GM23338 (cell line): ENCODE data around the gene RILP. TPM values are rescaled to one million over a fixed set of nuclear protein-coding genes. Genes with fewer than 3 reads are reported as not detected.

Experiments
- ATAC-seq: fragments of 200-7000 bp; cut with Tn5 transposase; 3 replicates; pipeline ENCODE4 v1.9.1; 2020
- DNase-seq: peaks from one replicate; pipeline ENCODE4 v3.0.0-alpha.2; 2015; ENCODE audit warnings: low spot score
- H2AFZ ChIP-seq: fragments of 200-600 bp; sonication (generic); 2 replicates; pipeline ENCODE4 v1.8.0; 2016; ENCODE audit warnings: antibody characterized with exemption, mild to moderate bottlenecking, moderate library complexity
- H3F3A ChIP-seq: fragments of 200-600 bp; sonication (generic); replicated peaks from 2 replicates; pipeline ENCODE4 v1.8.0; 2017; ENCODE audit warnings: antibody characterized with exemption, mixed run types, low read depth
- H3K27ac ChIP-seq: fragments of 200-600 bp; sonication (generic); 2 replicates; pipeline ENCODE4 v1.6.1; 2016; ENCODE audit warnings: low read depth
- H3K27me3 ChIP-seq: fragments of 200-600 bp; sonication (generic); 2 replicates; pipeline ENCODE4 v1.8.0; 2016; ENCODE audit warnings: mild to moderate bottlenecking, mixed run types, moderate library complexity; ENCODE audit not compliant: insufficient read depth
- H3K36me3 ChIP-seq: fragments of 200-600 bp; sonication (generic); 2 replicates; pipeline ENCODE4 v1.8.0; 2016; ENCODE audit warnings: mild to moderate bottlenecking; ENCODE audit not compliant: insufficient read depth
- H3K4me1 ChIP-seq: fragments of 200-600 bp; sonication (generic); 2 replicates; pipeline ENCODE4 v1.8.0; 2016; ENCODE audit warnings: mild to moderate bottlenecking, moderate library complexity; ENCODE audit not compliant: insufficient read depth
- H3K4me2 ChIP-seq: fragments of 200-600 bp; sonication (generic); 2 replicates; pipeline ENCODE4 v1.7.1; 2017; ENCODE audit warnings: mixed run types
- H3K4me3 ChIP-seq: fragments of 200-600 bp; sonication (generic); 2 replicates; pipeline ENCODE4 v1.6.1; 2016; ENCODE audit warnings: mixed run types
- H3K79me2 ChIP-seq: fragments of 200-600 bp; sonication (generic); replicated peaks from 2 replicates; pipeline ENCODE4 v1.8.0; 2017; ENCODE audit warnings: mild to moderate bottlenecking; ENCODE audit not compliant: insufficient read depth
- H3K9me2 ChIP-seq: fragments of 200-600 bp; sonication (generic); 2 replicates; pipeline ENCODE4 v1.8.0; 2017; ENCODE audit not compliant: insufficient read depth
- H4K20me1 ChIP-seq: fragments of 200-600 bp; sonication (generic); replicated peaks from 2 replicates; pipeline ENCODE4 v1.8.0; 2017; ENCODE audit warnings: mild to moderate bottlenecking; ENCODE audit not compliant: insufficient read depth
- H3K27ac Mint-ChIP-seq: 2 replicates; pipeline ENCODE4 v1.8.0; 2020; ENCODE audit warnings: inconsistent platforms, mild to moderate bottlenecking, moderate library complexity, mixed read lengths
- H3K27me3 Mint-ChIP-seq: 3 replicates; pipeline ENCODE4 v1.8.0; 2022; ENCODE audit warnings: low read depth, mild to moderate bottlenecking, moderate library complexity, mixed read lengths, inconsistent platforms; ENCODE audit not compliant: insufficient read depth, poor library complexity
- H3K36me3 Mint-ChIP-seq: 3 replicates; pipeline ENCODE4 v1.8.0; 2021; ENCODE audit warnings: low read depth, mild to moderate bottlenecking, inconsistent platforms, moderate library complexity, mixed read lengths
- H3K4me1 Mint-ChIP-seq: 3 replicates; pipeline ENCODE4 v1.8.0; 2020; ENCODE audit warnings: mild to moderate bottlenecking, inconsistent platforms, mixed read lengths
- H3K4me3 Mint-ChIP-seq: 3 replicates; pipeline ENCODE4 v1.8.0; 2021; ENCODE audit warnings: moderate library complexity, mild to moderate bottlenecking, inconsistent platforms, mixed read lengths
- H3K9me3 Mint-ChIP-seq: 3 replicates; pipeline ENCODE4 v1.8.0; 2020; ENCODE audit warnings: moderate library complexity, mild to moderate bottlenecking, inconsistent platforms, mixed read lengths
- CREB1 ChIP-seq: fragments of 250-450 bp; sonication (Bioruptor Pico); IDR thresholded peaks from 2 replicates; pipeline ENCODE4 v1.5.0; 2020; ENCODE audit warnings: low read depth, mild to moderate bottlenecking, moderate library complexity
- EZH2 ChIP-seq: fragments of 200-600 bp; sonication (generic); IDR thresholded peaks from one replicate; pipeline ENCODE4 v1.8.0; 2017; ENCODE audit warnings: antibody characterized with exemption, mild to moderate bottlenecking, low read depth; ENCODE audit not compliant: unreplicated experiment
- EZH2phosphoT487 ChIP-seq: fragments of 200-600 bp; sonication (generic); IDR thresholded peaks from one replicate; pipeline ENCODE4 v1.8.1; 2018; ENCODE audit warnings: antibody characterized with exemption; ENCODE audit not compliant: unreplicated experiment
- JUNB ChIP-seq: IDR thresholded peaks from one replicate; pipeline ENCODE4 v1.6.1; 2016; ENCODE audit warnings: antibody characterized with exemption; ENCODE audit not compliant: unreplicated experiment
- POLR2AphosphoS5 ChIP-seq: IDR thresholded peaks from 2 replicates; pipeline ENCODE4 v1.6.1; 2016; ENCODE audit warnings: antibody characterized with exemption, low read depth
- STAT1 ChIP-seq: IDR thresholded peaks from one replicate; pipeline ENCODE4 v1.6.1; 2016; ENCODE audit warnings: antibody characterized with exemption; ENCODE audit not compliant: unreplicated experiment
- ZNF114 ChIP-seq: fragments of 250-450 bp; sonication (Bioruptor Pico); IDR thresholded peaks from 2 replicates; pipeline ENCODE4 v1.5.0; 2020; ENCODE audit warnings: mild to moderate bottlenecking, moderate library complexity
- ZNF331 ChIP-seq: fragments of 250-450 bp; sonication (Bioruptor Pico); IDR thresholded peaks from 2 replicates; pipeline ENCODE4 v1.5.0; 2020; ENCODE audit warnings: low read depth, mild to moderate bottlenecking, moderate library complexity
- polyA plus RNA-seq: library from polyadenylated mRNA; unstranded; fragments of >200 nt; fragmentation: Nextera tagmentation; extraction: Ambion mirVana; gene quantifications from 2 replicates; pipeline ENCODE4 v1.2.1, GENCODE V29; 2016
- total RNA-seq: library from RNA; depleted of rRNA; stranded (reverse); fragments of >200 nt; shearing (Covaris generic); gene quantifications from 2 replicates; pipeline ENCODE4 v1.2.3, GENCODE V29; 2014
- TF ChIP-seq, protein P1 (sequence below): IDR thresholded peaks from 2 replicates; pipeline ENCODE4 v1.6.1; 2016; ENCODE audit warnings: antibody characterized with exemption
- TF ChIP-seq, protein P2 (sequence below), 2 experiments: fragments of 200-600 bp in 1 of 2; sonication (generic) in 1 of 2; conservative IDR thresholded peaks; 2 replicates each; pipeline versions ENCODE4 v1.5.1 to v1.6.1; 2016 to 2017; ENCODE audit warnings: antibody characterized with exemption in 2 of 2, low read depth in 2 of 2, mild to moderate bottlenecking in 2 of 2, moderate library complexity in 1 of 2

The RILP gene
- total and polyA plus RNA-seq, 2 experiments from 2014 or later, result 9.2 to 10.8 TPM

DNA sequence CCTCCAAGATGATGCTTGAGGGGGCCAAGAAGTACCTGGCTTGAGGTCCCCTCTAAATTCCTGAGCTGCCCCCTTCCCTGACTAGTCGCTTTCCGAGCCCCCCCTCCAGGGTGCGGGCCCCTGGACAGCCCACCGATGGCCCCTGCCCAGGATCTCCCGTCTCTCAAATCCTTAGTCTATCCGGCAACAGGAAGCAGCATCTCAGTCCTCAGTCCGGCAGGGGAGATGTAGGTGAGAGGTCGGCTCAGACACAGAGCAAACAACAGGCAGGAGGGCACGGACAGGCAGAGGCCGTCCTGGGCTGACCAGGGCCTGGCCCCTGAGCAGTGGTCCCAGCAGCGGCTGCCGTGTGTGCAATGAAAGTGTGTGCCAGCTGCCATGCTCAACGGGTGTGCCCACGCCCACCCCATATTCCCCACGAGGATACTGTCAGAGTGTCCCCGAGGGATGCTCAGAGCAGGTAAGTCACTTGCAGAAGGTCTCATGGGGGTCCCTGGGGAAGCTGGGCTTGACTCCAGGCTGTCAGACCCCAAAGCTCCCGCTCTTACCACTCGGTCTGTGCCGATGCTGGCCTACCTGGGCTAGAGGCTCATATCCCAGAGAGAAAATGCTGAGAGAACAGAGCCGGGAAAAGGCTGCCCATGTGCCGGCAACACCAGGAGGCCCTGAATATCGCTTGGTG is 28.3 kb downstream of the RILP start:
- TF ChIP-seq, protein P1, sequence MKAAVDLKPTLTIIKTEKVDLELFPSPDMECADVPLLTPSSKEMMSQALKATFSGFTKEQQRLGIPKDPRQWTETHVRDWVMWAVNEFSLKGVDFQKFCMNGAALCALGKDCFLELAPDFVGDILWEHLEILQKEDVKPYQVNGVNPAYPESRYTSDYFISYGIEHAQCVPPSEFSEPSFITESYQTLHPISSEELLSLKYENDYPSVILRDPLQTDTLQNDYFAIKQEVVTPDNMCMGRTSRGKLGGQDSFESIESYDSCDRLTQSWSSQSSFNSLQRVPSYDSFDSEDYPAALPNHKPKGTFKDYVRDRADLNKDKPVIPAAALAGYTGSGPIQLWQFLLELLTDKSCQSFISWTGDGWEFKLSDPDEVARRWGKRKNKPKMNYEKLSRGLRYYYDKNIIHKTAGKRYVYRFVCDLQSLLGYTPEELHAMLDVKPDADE, result no peak
- TF ChIP-seq STAT1 (no peak), EZH2phosphoT487 (no peak), ZNF331 (CRISPR knock-in tag) (no peak), JUNB (no peak), POLR2AphosphoS5 (no peak), ZNF114 (no peak)
- TF ChIP-seq, protein P2, sequence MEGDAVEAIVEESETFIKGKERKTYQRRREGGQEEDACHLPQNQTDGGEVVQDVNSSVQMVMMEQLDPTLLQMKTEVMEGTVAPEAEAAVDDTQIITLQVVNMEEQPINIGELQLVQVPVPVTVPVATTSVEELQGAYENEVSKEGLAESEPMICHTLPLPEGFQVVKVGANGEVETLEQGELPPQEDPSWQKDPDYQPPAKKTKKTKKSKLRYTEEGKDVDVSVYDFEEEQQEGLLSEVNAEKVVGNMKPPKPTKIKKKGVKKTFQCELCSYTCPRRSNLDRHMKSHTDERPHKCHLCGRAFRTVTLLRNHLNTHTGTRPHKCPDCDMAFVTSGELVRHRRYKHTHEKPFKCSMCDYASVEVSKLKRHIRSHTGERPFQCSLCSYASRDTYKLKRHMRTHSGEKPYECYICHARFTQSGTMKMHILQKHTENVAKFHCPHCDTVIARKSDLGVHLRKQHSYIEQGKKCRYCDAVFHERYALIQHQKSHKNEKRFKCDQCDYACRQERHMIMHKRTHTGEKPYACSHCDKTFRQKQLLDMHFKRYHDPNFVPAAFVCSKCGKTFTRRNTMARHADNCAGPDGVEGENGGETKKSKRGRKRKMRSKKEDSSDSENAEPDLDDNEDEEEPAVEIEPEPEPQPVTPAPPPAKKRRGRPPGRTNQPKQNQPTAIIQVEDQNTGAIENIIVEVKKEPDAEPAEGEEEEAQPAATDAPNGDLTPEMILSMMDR (conservative IDR thresholded peaks at IDR 0.05; ENCODE audit: low read depth in 2 of 2), result no peak
- no peaks in the 10 kb centered on the region; the same call in 2 of the 3 replicates for H3K36me3 Mint-ChIP-seq
- no peak overlapping the region; the same call in 1 of the 2 replicates for H3K27ac Mint-ChIP-seq
- Histone ChIP-seq H3K79me2 (no peaks in the 10 kb centered on the region), H3K4me2 (no peak overlapping the region), H3K27ac (no peak overlapping the region), H3K9me2 (no peaks in the 10 kb centered on the region), H3K36me3 (no peaks in the 10 kb centered on the region), H4K20me1 (no peaks in the 10 kb centered on the region), H3K27me3 (0 out of 2 replicates have a peak, but pooled peaks cover 1% of the 10 kb centered on the region), H3K4me3 (no peak overlapping the region), H2AFZ (no peak overlapping the region), H3K4me1 (no peaks in the 10 kb centered on the region), H3F3A (no peaks in the 10 kb centered on the region)
- ATAC-seq (peak; percentile 18; the same call in 2 of the 3 replicates), DNase-seq (no peak)
- peaks cover 5% of the 10 kb centered on the region for H3K27me3 Mint-ChIP-seq
- H3K4me3 Mint-ChIP-seq, result no peak overlapping the region
- H3K9me3 Mint-ChIP-seq, result no peaks in the 10 kb centered on the region
- H3K4me1 Mint-ChIP-seq, result peaks cover 20% of the 10 kb centered on the region

DNA sequence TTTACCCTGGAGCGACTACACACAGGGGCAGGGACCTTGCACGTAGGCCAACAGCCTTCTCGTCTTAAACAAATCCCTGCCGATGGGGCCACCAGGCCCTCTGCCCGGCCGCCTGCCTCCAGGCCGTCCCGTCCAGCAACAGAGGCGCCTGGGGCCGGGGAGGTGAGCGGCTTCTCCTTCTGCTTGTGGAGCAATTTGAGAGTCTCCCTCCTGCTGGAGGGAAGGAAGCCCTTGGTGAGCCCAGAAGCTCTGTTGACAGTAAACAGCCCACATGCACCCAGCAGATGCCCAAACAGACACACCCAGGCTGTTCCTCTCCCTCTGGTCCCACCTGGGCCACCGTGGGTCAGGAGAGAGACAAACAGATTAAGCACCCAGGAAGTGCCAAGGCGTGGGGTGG is 29.2 kb downstream of the RILP start:
- no peaks in the 10 kb centered on the region for H3K79me2 ChIP-seq
- H3K4me1 ChIP-seq, result no peaks in the 10 kb centered on the region
- H3K27ac ChIP-seq, result no peak overlapping the region
- Mint-ChIP-seq H3K9me3 (no peaks in the 10 kb centered on the region), H3K4me3 (no peak overlapping the region), H3K27me3 (peaks cover 5% of the 10 kb centered on the region), H3K4me1 (peaks cover 11% of the 10 kb centered on the region; the same call in 2 of the 3 replicates), H3K27ac (no peak overlapping the region), H3K36me3 (no peaks in the 10 kb centered on the region)
- no peak; the same call in 2 of the 3 replicates for ATAC-seq
- no peak overlapping the region for H2AFZ ChIP-seq
- DNase-seq, result no peak
- H3F3A ChIP-seq, result no peaks in the 10 kb centered on the region
- no peak overlapping the region for H3K4me3 ChIP-seq
- H3K36me3 ChIP-seq, result no peaks in the 10 kb centered on the region
- TF ChIP-seq, protein P2 (conservative IDR thresholded peaks at IDR 0.05; ENCODE audit: low read depth in 2 of 2), result no peak
- TF ChIP-seq POLR2AphosphoS5, result no peak
- no peak for TF ChIP-seq EZH2
- no peak for TF ChIP-seq CREB1 (CRISPR knock-in tag)
- no peak for TF ChIP-seq ZNF331 (CRISPR knock-in tag)
- TF ChIP-seq ZNF114, result no peak
- TF ChIP-seq EZH2phosphoT487, result no peak
- no peak overlapping the region for H3K4me2 ChIP-seq
- no peaks in the 10 kb centered on the region for H3K27me3 ChIP-seq
- no peaks in the 10 kb centered on the region for H4K20me1 ChIP-seq
- H3K9me2 ChIP-seq, result no peaks in the 10 kb centered on the region
